GM19395 (cell line): ENCODE measurements around the gene DHRSX.
"Not testable (repeated sequence)": the region's sequence is repeated elsewhere in the genome, so short reads cannot be mapped to it uniquely, and the experiment has no call there.

ENCODE experiments used
- ATAC-seq: cut with Tn5 transposase; IDR thresholded peaks from one replicate; pipeline ENCODE4 v1.9.1; 2021; ENCODE audit warnings: mild to moderate bottlenecking, moderate library complexity; ENCODE audit not compliant: unreplicated experiment

The DHRSX gene

GRCh38 chrX:2521092-2521926, 20.5 kb upstream of the DHRSX start:
- peak; percentile 78 for ATAC-seq

- ATAC-seq = no peak
Measured at GRCh38 chrX:2520539-2520938, 19.8 kb upstream of the DHRSX start.

DNA sequence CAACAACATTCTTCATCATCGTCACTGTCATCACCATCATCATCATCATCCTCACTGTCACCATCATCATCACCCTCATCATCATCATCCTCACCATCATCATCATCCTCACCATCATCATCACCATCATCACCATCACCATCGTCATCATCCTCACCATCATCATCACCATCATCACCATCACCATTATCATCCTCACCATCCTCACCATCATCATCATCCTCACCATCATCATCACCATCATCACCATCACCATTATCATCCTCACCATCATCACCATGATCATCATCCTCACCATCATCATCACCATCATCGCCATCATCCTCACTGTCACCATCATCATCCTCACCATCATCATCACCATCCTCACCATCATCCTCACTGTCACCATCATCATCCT, 18.9 kb upstream of the DHRSX start:
- not testable (repeated sequence) for ATAC-seq

DNA sequence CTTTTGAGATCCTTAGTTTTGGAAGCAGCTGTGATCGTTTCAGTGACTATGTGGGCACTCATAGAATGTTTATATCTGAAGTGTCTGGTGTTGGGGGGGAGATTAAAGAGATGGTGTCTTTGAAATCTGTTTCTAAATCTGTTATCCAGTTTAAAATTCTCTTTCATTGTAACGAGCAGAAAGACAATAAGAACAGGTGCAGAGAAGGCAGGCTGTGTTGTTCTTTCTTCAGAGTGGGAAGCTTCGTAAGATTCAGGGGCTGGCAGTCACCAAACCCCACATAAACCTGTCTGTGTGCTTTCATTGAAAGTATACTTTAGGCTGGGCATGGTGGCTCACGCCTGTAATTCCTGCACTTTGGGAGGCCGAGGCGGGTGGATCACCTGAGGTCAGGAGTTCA, 16.3 kb upstream of the DHRSX start:
- ATAC-seq = peak; percentile 11

DNA sequence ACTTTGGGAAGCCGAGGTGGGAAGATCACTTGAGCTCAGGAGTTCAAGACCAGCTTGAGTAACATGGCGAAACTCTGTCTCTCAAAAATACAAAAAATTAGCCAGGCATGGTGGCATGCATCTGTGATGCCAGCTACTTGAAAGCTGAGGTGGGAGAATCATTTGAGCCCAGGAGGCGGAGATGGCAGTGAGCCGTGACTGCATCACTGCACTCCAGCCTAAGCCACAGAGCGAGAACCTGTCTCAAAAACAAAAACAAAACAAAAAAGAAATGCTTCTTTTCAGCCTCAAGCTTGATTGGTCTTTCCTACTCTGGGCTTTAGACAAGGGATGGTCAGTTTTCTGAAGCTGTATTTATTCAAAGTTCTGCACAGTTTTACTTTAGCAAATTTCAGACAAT, 15.8 kb upstream of the DHRSX start:
- peak; percentile 58 for ATAC-seq

GRCh38 chrX:2514131-2514530, 13.4 kb upstream of the DHRSX start:
- no peak for ATAC-seq

DNA sequence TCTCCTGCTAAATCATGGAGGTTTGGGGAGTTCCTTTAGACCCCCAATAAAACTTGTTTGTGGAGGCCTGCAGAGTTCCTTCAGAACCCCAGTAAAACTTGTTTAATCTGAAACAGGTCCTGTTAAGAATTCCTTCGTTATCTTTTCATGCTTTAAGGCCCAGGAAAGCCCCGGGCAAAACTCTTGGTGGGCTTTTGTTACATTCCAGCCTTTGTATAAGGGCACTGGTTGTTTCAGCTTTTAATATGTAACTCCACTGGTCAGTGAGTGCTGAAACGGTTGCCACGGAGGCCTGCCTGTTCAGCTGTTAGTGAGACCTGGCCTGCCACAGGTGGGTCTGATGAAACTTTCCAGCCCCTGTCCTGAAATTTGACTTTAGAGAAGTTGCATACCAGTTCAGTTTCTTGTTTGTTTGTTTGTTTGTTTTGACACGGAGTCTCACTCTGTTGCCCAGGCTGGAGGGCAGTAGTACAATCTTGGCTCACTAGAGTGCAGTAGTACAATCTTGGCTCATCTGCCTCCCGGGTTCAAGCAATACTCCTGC, 12.4 kb upstream of the DHRSX start:
- no peak for ATAC-seq

DNA sequence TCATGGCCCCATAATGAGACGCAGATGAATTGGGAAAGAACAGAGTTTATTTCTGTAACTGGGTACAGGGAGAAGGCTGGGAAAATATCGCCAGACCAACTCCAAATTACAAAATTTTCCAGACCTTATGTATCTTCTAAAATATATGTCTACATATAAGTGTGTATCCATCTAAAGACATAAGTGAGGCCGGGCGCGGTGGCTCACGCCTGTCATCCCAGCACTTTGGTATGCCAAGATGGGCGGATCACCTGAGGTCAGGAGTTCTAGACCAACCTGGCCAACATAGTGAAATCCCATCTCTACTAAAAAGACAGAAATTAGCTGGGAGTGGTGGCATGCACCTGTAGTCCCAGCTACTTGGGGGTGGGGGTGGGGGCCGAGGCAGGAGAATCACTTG, 11.7 kb upstream of the DHRSX start:
- ATAC-seq = no peak

DNA sequence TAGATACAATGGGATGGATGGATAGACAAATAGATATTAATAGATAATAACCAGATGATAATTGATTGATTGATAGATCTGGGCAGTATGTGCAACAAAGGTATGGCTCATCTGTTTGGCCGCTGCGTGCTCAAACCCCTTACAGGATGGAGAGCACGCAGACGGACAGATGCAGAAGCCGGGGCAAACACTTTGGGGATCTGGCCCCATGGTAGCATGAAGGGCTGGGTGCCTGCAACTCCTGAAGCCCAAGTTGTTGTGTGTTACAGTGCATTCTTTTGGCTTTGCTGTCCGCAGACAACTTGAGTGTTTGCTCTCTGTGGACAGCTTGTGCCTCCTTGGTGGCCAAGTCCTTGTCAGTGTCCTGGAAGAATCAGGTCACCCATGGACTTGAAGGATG, 10.6 kb upstream of the DHRSX start:
- no peak for ATAC-seq

DNA sequence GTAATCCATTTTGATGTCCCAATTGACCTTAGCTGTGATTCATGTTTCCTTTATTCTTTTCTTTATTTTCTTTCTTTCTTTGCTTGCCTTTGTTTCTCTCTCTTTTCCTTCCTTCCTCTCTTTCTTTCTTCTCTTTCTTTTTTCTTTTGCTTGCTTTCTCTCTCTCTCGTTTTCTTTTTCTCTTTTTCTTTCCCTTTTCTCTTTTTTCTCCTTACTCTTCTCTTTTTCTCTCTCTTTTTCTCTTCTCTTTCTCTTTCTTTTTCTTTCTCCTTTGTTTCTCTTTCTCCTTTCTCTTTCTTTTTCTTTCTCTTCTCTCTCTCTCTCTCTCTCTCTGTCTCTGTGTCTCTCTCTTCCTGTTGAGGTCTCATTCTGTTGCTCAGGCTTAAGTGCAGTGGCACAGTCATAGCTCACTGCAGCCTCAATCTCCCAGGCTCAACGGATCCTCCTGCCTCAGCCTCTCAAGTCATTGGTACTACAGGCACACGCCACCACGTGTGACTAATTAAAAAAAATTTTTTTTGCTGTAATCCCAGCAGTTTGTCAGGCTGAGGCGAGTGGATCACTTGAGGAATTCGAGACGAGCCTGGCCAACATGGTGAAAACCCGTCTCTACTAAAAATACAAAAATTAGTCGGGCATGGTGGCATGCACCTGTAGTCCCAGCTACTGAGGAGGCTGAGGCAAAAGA, 8.0 kb upstream of the DHRSX start:
- ATAC-seq = no peak

DNA sequence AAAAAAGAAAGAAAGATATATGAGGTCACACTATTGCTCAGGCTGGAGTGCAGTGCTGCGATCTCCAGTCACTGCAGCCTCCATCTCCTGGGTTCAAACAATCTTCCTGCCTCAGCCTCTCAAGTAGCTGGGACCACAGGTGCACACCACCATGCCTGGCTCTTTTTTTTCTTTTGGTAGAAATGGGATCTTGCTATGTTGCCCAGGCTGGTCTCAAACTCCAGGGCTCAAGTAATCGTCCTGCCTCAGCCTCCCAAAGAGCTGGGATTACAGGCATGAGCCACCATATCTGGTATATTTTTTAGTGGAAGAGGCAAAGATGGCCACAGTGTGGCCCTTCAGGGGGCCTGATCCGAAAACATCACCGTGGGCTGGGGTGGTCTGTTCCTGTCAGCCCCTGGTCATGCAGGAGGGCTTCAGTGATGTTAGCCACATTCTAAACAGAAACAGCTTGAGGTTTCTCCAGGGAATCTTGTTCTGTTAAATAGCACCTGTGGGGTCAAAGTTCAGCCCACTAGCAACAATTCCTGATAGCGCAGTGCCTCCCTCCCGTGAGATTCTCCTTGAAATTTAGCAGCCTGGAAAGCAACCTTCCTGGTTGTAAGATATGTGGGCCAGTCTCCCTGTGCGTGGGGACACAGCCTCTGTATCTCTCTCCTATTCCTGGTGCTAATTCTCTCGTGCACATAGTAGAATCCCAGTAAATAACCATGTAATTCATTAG, 7.3 kb upstream of the DHRSX start:
- ATAC-seq = no peak

- no peak for ATAC-seq
Measured at GRCh38 chrX:2507196-2507595, 6.4 kb upstream of the DHRSX start.

DNA sequence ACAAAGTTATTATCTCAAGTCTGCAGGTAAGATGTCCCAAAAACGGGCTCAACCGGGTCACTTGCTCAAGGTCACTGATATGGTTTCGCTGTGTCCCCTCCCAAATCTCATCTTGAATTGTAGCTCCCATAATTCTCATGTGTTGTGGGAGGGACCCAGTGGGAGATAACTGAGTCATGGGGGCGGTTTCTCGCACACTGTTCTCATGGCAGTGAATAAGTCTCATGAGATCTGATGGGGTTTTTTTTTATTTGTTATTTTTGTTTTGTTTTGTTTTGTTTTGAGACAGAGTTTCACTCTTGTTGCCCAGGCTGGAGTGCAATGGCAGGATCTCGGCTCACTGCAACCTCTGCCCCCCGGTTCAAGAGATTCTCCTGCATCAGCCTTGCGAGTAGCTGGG, 4.6 kb upstream of the DHRSX start:
- not testable (repeated sequence) for ATAC-seq

- ATAC-seq = no peak
Measured at GRCh38 chrX:2504706-2505332, 4.0 kb upstream of the DHRSX start.

GRCh38 chrX:2503591-2504500, 3.1 kb upstream of the DHRSX start:
- no peak for ATAC-seq

DNA sequence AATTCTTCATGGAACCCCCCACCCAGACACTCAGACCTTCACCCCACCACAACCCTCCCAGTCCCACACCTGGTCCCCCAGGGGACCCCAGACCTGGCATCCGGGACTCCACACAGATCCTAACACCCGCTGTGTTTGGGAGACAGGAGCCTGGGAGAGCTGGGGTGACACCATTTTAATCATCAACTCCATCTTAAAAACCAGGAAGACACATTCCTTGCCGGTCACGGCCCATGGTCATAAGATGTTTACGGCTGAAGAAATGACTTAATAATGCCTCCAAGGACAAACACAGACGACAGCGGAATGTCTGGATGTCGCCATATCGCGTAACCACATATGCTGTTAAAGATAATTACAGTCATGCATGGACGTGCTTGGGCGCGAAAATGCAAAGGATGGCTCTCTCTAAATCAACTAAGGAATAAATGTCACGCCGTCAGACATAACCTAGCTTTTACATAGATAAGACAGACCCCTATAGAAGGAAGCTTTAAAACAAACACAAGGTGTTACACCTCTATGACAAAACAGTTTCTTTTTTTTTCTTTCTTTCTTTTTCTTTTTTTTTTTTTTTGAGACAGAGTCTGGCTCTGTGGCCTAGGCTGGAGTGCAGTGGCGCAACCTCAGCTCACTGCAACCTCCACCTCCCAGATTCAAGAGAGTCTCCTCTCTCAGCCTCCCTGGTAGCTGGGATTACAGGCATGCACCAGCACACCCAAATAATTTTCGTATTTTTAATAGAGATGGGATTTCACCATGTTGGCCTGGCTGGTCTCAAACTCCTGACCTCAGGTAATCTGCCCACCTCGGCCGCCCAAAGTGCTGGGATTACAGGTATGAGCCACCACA, 2.1 kb upstream of the DHRSX start:
- no peak for ATAC-seq

DNA sequence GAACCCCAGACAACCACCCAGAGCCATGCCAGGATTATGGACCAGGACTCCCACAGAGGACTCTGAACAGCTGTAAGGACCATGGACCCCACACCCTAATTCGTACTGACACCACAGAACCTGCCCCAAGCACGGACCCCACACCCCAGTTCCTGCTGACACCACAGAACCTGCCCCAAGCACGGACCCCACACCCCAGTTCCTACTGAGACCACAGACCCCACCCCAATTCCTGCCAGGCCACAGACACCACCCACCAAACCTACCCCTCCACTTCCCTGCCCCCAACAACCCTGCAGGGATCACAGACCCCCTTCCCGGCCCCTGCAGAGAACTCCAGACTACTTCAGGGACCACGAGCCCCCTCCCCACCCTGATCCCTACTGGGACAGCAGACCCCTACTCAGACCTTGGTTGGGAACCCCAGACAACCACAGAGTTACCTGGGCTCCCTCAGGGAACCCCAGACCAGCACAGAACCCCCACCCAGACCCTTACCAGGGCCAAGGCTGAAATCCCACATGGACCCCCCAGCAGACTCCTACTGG, 1.4 kb upstream of the DHRSX start:
- ATAC-seq = no peak

DNA sequence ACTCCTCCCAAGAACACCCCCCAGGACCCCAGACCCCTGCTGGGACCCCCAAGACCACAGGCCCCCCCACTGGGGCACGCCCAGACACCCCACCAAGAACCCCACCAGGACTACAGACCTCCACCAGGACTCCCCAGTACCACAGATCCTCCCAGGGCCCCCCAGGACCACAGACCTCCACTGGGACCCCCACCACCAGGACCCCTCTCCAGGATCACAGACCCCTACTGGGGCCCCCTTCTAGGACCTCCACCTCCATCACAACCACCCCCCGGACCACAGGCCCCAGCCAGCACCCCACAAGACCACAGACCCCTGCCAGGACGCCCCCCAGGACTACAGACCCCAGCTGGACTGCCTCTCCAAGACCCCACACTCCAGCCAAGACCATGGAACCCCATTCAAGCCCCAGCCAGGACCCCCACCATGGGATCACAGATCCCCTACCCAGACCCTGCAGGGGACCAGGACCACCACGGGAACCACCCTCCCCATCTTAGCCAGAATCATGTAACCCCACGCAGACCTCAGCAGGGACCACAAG, 855 bp upstream of the DHRSX start:
- ATAC-seq = no peak
